HepG2 (cell line): ENCODE measurements around the gene SIMC1. TPM values are rescaled to one million over a fixed set of nuclear protein-coding genes. Genes with fewer than 3 reads are reported as not detected.
A peak's percentile ranks its signal among the peaks of the same experiment; 100 is the strongest.

Experiments used
- ATF6 ChIP-seq: sonication (generic); formaldehyde crosslinking; conservative IDR thresholded peaks from 2 replicates; pipeline ENCODE4 v1.4.0; 2020; ENCODE audit warnings: missing genetic modification reagents
- HNF1A ChIP-seq, 2 experiments: sonication (generic) in 1 of 2; formaldehyde crosslinking in 1 of 2; IDR thresholded peaks; 2 replicates each; pipeline versions ENCODE4 v1.4.0 to v1.6.1; 2016 to 2020; ENCODE audit warnings: borderline replicate concordance in 1 of 2, low read depth in 1 of 2, mild to moderate bottlenecking in 1 of 2, missing genetic modification reagents in 1 of 2
- ISX ChIP-seq: sonication (generic); formaldehyde crosslinking; conservative IDR thresholded peaks from 2 replicates; pipeline ENCODE4 v1.5.0; 2020; ENCODE audit warnings: missing genetic modification reagents
- MTF1 ChIP-seq: sonication (generic); formaldehyde crosslinking; IDR thresholded peaks from 2 replicates; pipeline ENCODE4 v1.5.0; 2020; ENCODE audit warnings: missing genetic modification reagents
- RARG ChIP-seq: sonication (generic); formaldehyde crosslinking; IDR thresholded peaks from 2 replicates; pipeline ENCODE4 v1.4.0; 2020; ENCODE audit warnings: low read depth, mild to moderate bottlenecking, missing genetic modification reagents
- SIX4 ChIP-seq: sonication (generic); formaldehyde crosslinking; IDR thresholded peaks from 2 replicates; pipeline ENCODE4 v1.4.0; 2020; ENCODE audit warnings: missing genetic modification reagents
- TIGD3 ChIP-seq: sonication (generic); formaldehyde crosslinking; IDR thresholded peaks from 2 replicates; pipeline ENCODE4 v1.5.1; 2020; ENCODE audit warnings: mild to moderate bottlenecking, missing genetic modification reagents, borderline replicate concordance
- ZBTB4 ChIP-seq: sonication (generic); formaldehyde crosslinking; IDR thresholded peaks from 2 replicates; pipeline ENCODE4 v1.4.0; 2020; ENCODE audit warnings: missing genetic modification reagents, mild to moderate bottlenecking, borderline replicate concordance
- ZFP37 ChIP-seq: sonication (generic); formaldehyde crosslinking; IDR thresholded peaks from 2 replicates; pipeline ENCODE4 v1.4.0; 2020; ENCODE audit warnings: missing genetic modification reagents, borderline replicate concordance
- ZNF230 ChIP-seq: sonication (generic); formaldehyde crosslinking; IDR thresholded peaks from 2 replicates; pipeline ENCODE4 v1.4.0; 2020; ENCODE audit warnings: mild to moderate bottlenecking, missing genetic modification reagents
- ZNF496 ChIP-seq: sonication (generic); formaldehyde crosslinking; IDR thresholded peaks from 2 replicates; pipeline ENCODE4 v1.8.1; 2023; ENCODE audit warnings: mild to moderate bottlenecking, moderate library complexity, missing genetic modification reagents; ENCODE audit not compliant: insufficient replicate concordance
- ZNF503 ChIP-seq: sonication (generic); formaldehyde crosslinking; IDR thresholded peaks from 2 replicates; pipeline ENCODE4 v1.4.0; 2020; ENCODE audit warnings: missing genetic modification reagents
- ZNF703 ChIP-seq: sonication (generic); formaldehyde crosslinking; IDR thresholded peaks from 2 replicates; pipeline ENCODE4 v1.5.1; 2020; ENCODE audit warnings: missing genetic modification reagents, mild to moderate bottlenecking, moderate library complexity, borderline replicate concordance
- ZNF782 ChIP-seq: sonication (generic); formaldehyde crosslinking; IDR thresholded peaks from 2 replicates; pipeline ENCODE4 v1.4.0; 2020; ENCODE audit warnings: missing genetic modification reagents, mild to moderate bottlenecking, borderline replicate concordance
- polyA plus RNA-seq, 8 experiments: library from polyadenylated mRNA; depleted of rRNA in 3 of 8; stranded (reverse) in 7 of 8; unstranded in 1 of 8; fragments of >200 nt; fragmentation: Illumina TruSeq in 4 of 8; extraction: Trizol in 4 of 8; gene quantifications; 2 replicates each; pipeline versions ENCODE4 v1.2.1 to v1.2.3, GENCODE V29; 2011 to 2016; ENCODE audit warnings: low read depth in 4 of 8, missing spikeins in 1 of 8, mixed read lengths in 1 of 8; ENCODE audit not compliant: insufficient read depth in 1 of 8
- total RNA-seq, 5 experiments: library from RNA; depleted of rRNA; stranded (reverse); fragments of >200 nt; fragmentation: Illumina TruSeq; extraction: Trizol; gene quantifications; 2 replicates each; pipeline ENCODE4 v1.2.3, GENCODE V29; 2016; ENCODE audit warnings: low read depth in 1 of 5

Gene SIMC1
- total and polyA plus RNA-seq, 2 of the 13 experiments (the other 11 are each of a cell fraction or from before 2014, with no cell fraction given): 5.4 to 6.8 TPM

GRCh38 chr5:176361437-176362232, 123.4 kb downstream of the SIMC1 start, which contains the start of gene KIAA1191 (continued):
- TF ChIP-seq HNF1A (IDR thresholded peaks at IDR 0.05; ENCODE audit: low read depth) (peak; percentile 12; the same call in 1 of the 2 replicates), HNF1A (CRISPR knock-in tag; IDR thresholded peaks at IDR 0.05; ENCODE audit: borderline replicate concordance) (peak; percentile 27; the same call in 1 of the 2 replicates), ZNF496 (CRISPR knock-in tag) (no peak), SIX4 (no peak), ZFP37 (peak; percentile 64; the same call in 1 of the 2 replicates), ZNF703 (CRISPR knock-in tag) (no peak), TIGD3 (CRISPR knock-in tag) (no peak; the same call in 1 of the 2 replicates), ATF6 (no peak), ZNF782 (no peak), MTF1 (CRISPR knock-in tag) (no peak), ISX (CRISPR knock-in tag) (no peak), ZBTB4 (peak; percentile 87; the same call in 1 of the 2 replicates), RARG (no peak; the same call in 1 of the 2 replicates), ZNF230 (no peak; the same call in 1 of the 2 replicates), ZNF503 (no peak)
